GM10266 (cell line): ENCODE measurements around the gene RAB34.

Source experiments
- DNase-seq: peaks from one replicate; pipeline ENCODE4 v3.0.0; 2012; ENCODE audit errors: extremely low spot score
- TF ChIP-seq, protein P1 (sequence below): IDR thresholded peaks from 2 replicates; pipeline ENCODE4 v1.5.1; 2012; ENCODE audit warnings: mild to moderate bottlenecking, low read depth; ENCODE audit not compliant: control insufficient read depth, insufficient read depth; ENCODE audit errors: missing control alignments

Gene RAB34

DNA sequence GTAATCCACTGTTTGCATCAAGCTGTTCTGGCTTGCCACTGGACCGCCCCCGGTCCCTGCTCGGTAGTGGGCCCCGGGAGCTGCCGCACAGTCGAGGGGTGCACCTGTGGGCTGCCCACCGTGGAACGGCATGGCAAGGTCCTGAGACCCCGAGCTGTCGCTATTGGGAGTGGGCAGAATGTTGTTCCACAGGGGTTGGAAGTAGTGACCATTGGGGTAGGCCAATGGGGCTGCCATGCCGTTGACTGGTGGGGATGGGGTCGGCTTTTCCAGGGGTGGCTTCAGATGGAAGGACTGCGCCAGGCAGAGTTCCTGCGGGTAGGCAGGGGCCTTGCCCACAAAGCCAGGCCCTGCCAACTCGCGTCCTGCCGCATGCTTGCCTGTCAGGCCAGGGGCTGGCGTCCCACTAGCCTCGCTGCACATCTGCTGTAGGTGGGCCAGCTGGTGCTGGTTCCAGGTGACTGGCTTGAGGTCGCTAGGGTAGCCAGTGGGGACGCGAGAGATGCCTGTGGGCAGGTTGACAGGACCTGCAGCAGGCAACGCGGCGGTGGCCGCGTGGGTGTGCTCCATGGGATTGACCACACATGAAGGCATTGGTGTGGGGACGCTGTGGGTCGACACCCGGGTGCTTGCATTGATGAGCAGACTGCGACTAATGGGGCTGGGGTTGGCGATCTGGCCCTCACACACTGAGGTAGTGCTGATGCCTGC, 40.9 kb upstream of the RAB34 start:
- TF ChIP-seq, protein P1, sequence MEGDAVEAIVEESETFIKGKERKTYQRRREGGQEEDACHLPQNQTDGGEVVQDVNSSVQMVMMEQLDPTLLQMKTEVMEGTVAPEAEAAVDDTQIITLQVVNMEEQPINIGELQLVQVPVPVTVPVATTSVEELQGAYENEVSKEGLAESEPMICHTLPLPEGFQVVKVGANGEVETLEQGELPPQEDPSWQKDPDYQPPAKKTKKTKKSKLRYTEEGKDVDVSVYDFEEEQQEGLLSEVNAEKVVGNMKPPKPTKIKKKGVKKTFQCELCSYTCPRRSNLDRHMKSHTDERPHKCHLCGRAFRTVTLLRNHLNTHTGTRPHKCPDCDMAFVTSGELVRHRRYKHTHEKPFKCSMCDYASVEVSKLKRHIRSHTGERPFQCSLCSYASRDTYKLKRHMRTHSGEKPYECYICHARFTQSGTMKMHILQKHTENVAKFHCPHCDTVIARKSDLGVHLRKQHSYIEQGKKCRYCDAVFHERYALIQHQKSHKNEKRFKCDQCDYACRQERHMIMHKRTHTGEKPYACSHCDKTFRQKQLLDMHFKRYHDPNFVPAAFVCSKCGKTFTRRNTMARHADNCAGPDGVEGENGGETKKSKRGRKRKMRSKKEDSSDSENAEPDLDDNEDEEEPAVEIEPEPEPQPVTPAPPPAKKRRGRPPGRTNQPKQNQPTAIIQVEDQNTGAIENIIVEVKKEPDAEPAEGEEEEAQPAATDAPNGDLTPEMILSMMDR, result no peak

DNA sequence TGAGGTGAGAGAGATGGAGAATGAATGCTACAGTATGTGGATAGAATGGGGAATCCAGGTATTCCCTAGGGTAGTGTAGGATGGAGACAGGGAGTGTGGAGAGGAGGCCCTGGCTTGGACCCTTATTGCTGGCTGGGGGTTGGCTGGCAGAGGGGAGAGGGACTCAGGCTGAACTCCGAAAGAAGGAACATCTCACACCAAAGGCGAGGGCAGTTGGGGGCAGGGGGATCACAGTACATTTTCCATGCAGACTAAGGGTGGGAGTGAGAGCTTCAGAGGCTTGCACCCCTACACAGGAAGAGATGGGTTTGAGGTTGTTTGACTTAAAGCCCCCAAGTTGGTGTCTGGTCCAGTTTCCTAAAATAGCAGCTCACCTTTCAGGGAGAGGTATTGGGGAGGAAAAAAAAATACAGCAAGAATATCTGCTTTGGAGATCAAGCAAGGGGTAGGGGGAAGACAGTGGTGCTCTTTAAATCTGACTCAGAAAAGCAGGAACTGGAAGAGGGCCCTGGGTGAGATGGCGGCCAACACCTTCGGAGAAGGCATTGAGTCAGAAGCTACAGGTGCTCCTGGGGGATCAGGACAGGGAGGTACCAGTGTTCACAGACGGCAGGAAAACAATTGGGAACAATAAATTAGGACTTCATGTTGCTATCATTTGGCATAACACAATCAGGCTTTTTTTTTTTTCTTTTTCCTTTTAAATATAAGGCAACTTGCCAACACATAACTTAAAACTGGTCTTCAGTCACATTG, 38.6 kb upstream of the RAB34 start:
- DNase-seq, result no peak
- TF ChIP-seq, protein P1, result no peak

More for the DNA sequence above, 40.9 kb upstream of the RAB34 start:
- DNase-seq, result no peak

DNA sequence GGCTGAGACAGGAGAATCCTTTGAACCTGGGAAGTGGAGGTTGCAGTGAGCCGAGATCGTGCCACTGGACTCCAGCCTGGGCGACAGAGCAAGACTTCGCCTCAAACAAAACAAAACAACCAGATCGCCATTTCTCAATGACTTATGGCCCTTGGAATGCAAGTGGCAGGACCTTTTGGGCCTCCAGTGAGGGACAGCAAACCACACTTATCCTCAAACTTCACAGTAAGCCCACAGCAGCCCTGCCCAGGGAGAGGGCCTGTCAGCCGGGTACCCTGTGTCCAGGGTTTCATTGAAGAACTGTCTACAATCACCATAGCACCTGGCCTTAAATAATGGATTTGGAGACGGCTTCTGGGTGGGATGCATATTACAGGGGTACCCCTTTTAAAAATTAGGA, 37.8 kb upstream of the RAB34 start:
- DNase-seq, result no peak
- TF ChIP-seq, protein P1, result no peak

DNA sequence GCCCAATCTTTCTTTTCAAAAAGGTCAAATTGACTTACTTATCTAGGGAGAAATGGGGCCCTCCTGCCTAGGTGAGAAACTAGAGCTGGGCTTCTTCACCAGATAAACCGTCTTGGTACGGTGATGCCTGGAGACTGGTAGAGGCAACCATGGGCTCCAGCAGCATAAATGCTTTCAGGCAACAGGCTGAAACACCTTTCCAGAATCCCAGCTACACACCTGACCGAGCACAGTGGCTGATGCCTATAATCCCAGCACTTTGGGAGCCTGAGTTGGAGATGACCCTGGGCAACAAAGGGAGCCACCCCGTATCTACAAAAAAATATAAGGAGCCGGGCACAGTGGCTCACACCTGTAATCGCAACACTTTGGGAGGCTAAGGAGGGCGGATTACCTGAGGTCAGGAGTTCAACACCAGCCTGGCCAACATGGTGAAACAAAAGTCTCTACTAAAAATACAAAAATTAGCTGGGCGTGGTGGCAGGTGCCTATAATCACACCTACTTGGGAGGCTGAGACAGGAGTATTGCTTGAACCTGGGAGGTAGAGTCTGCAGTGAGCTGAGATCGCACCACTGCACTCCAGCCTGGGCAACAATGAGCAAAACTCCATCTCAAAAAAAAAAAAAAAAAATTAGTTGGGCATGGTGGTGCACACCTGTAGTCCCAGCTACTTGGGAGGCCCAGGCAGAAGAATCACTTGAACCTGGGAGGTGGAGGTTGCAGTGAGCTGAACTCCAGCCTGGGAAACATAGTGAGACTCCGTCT, 34.1 kb upstream of the RAB34 start:
- no peak for DNase-seq
- TF ChIP-seq, protein P1, result no peak

DNA sequence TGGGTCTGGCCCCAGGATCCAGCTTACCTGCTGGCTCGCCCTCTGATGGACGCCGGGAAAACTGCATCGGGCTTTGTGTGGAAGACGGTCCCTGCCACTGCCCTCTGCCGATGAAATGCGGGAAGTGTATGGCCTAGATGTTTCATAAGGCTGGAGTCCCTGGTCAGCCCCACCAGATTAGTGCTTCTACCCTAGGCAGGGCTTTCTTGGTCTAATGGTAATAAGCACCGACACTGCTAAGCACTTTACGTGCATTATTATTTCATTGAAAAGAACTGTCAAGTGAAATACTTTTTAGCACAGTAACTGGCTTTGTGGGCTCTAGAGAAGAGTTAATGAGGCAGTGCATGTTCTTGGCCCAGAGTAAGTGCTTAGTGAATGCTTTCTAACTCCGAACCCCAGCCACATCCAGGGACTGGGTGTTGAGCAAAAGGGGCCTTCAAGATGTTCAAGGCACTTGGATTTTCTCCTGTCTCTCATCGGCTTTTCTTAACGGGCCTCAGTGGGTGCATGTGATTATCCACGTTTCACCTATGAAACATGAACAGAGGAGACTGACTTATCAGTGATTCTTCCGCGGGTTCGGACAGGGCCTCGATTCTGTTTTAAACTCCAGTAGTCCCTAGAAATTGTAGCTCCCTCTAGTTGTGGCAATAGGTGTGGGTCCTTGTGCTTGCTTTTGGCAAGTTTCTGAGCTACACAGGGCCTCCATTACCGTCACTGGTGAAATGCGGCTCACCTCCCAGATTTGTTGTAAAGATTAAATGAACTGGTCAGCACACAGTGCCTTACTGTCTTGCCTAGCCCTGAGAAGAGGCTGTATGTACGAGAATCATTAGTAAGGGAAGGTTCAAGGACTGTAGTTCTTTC, 32.7 kb upstream of the RAB34 start:
- peak; percentile 81 for DNase-seq
- TF ChIP-seq, protein P1, result peak; percentile 100

DNA sequence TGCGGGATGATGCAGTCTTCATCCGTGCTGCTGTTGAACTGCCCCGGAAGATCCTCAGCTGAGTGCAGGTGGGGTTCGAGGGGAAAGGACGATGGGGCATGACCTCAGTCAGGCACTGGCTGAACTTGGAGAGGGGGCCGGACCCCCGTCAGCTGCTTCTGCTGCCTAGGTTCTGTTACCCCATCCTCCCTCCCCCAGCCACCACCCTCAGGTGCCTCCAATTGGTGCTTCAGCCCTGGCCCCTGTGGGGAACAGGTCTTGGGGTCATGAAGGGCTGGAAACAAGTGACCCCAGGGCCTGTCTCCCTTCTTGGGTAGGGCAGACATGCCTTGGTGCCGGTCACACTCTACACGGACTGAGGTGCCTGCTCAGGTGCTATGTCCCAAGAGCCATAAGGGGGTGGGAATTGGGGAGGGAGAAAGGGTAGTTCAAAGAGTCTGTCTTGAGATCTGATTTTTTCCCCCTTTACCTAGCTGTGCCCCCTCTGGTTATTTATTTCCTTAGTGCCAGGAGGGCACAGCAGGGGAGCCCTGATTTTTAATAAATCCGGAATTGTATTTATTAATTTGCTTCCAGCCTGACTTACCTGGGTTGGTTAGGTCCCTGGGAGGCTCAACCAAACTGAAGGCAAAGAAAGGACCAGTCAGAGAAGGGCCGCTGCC, 32.0 kb upstream of the RAB34 start:
- DNase-seq, result no peak
- TF ChIP-seq, protein P1, result no peak
